ENCODE data around the gene PON1.

PON1 gene

DNA sequence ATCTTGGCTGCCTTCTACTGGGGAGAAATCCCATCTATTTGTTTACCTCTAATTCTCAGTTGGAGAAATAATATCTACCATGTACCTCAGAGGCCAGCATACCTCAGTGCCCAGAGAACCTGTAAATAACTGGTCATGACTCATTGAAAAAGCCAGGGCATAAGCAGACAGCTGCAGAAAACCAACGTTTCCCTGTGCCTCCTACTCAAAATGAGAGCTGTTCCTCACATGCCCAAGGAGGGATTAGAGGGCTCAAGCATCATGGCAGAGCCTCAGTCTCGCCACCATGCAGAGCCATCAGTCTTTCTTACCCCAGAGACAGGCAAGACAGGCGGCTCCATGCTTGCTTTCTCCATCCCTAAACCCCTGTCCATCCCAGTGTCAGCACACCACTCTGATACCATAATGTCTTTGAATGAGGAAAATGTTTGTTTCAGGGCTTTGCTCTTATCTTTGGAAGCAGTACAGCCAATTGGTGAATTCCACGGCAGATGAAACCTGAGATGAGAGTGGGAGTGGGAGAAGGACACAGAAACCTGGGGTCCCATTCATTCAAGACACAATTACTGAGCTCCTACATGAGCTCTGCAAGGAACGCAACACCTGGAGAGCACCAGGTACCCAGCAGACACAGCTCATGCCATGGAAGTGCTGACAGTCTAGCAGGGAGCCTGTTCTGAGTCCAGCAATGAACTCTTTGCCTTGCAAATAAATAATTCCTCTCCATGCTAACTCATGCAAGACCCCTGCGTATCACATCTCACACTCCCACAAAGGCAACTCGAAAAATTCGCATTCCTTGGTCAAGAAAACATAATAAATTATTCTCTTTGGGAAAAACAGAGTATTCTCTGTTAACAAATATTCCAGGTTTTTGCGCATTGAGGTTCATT lies 21.1 kb downstream of the PON1 start:
- Mint-ChIP-seq H3K27ac (no peak overlapping the region), H3K4me3 (no peak overlapping the region)
- ATAC-seq (replicated peaks): no peak

DNA sequence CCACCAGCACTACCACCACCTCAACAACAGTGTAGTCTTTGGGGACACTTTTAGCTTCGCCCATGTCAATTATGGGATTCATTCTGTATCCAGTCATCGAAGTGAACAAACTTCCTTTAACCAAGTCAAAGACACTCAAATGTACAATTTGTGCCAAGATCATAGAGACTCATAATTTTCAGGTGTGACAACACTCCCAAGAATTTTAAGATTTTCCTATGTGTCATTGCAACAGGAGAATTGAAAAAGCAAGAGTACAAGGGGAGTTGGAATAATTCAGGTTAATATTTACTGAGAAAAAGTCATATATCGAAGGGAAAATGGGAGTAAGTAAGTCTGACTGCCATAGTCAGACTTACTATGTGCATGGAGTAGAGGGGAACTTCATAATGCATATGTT lies 26.2 kb downstream of the PON1 start:
- DNase-seq: no peak
- H3K36me3 Mint-ChIP-seq: no peaks in the 10 kb centered on the region
- no peaks in the 10 kb centered on the region for H3K4me1 Mint-ChIP-seq
- no peaks in the 10 kb centered on the region for H3K27me3 Mint-ChIP-seq
- H3K27ac Mint-ChIP-seq: no peak overlapping the region
- H3K4me3 Mint-ChIP-seq: no peak overlapping the region
- no peaks in the 10 kb centered on the region for H3K9me3 Mint-ChIP-seq
- no peak for ATAC-seq (replicated peaks)

More for the DNA sequence above, 21.1 kb downstream of the PON1 start:
- DNase-seq: no peak
- H3K36me3 Mint-ChIP-seq: no peaks in the 10 kb centered on the region
- no peaks in the 10 kb centered on the region for H3K4me1 Mint-ChIP-seq
- peaks cover 8 to 18% of the 10 kb centered on the region in 2 donors for H3K27me3 Mint-ChIP-seq
- no peaks in the 10 kb centered on the region for H3K9me3 Mint-ChIP-seq

DNA sequence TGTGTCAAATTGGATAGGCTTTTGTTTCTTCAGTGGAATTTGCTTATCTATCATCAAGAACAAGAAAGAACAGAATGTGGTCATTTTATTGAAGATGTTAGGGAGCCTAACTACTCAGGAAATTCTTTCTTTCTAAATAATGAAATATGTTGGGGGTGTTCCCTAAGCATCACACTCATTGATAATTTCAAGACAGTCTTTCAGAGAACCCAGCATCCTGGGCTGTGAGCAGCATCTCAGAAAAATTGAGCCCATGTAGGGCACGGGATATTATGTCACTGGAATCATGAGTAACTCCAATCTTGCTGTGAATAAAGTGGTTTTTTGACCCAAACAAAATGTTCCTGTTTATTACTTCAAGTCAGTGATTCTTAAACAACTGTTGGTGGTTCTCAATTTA lies 27.3 kb downstream of the PON1 start:
- ATAC-seq (replicated peaks) (no peak), DNase-seq (no peak)
- Mint-ChIP-seq H3K9me3 (no peaks in the 10 kb centered on the region), H3K4me1 (no peaks in the 10 kb centered on the region), H3K27me3 (no peaks in the 10 kb centered on the region), H3K27ac (no peak overlapping the region), H3K36me3 (no peaks in the 10 kb centered on the region), H3K4me3 (no peak overlapping the region)

DNA sequence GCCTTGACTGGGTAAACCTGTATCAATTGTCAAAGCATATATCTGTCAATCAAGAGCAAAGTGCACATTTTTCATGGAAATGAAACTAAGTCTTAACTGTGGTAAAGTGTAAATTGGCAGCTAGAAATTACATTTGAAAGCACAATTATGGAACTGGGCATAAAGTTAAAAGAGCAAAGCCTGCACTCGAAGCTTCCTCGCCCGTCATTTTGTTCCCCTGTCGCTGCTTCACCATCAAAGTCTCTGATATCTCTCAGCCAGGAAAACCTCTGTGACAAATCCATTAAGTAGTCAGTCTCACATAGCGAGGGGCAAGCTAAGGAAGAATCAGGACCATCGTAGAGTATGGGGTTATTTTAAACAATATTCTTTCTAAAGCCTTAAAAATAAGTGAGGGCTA lies 27.9 kb downstream of the PON1 start:
- Mint-ChIP-seq H3K4me1 (no peaks in the 10 kb centered on the region), H3K27ac (no peak overlapping the region), H3K27me3 (no peaks in the 10 kb centered on the region), H3K9me3 (no peaks in the 10 kb centered on the region), H3K36me3 (no peaks in the 10 kb centered on the region), H3K4me3 (no peak overlapping the region)
- ATAC-seq (replicated peaks) (no peak), DNase-seq (no peak)

DNA sequence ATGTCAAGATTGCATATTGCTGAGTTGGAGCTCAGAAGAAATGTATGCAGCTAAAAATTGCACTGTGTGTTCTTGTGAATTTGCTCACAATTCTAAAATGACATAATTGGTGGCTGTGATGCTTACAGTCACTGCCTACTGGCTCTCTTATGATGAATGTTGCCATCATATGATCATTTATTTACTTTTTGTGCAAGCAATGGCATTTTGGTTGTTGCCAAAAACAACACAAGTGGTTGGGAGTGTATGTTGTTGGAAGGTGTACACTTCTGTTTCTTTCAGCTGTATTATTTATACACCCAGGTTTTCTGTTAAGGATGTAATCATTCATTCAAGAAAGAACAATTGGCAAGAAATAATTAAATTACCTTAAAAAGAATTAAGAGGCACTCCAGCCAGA lies 28.9 kb downstream of the PON1 start:
- DNase-seq (no peak), ATAC-seq (replicated peaks) (no peak)
- Mint-ChIP-seq H3K9me3 (no peaks in the 10 kb centered on the region), H3K36me3 (peaks cover 0 to 3% of the 10 kb centered on the region in 2 donors), H3K4me1 (no peaks in the 10 kb centered on the region), H3K27ac (no peak overlapping the region), H3K27me3 (no peaks in the 10 kb centered on the region), H3K4me3 (no peak overlapping the region)

DNA sequence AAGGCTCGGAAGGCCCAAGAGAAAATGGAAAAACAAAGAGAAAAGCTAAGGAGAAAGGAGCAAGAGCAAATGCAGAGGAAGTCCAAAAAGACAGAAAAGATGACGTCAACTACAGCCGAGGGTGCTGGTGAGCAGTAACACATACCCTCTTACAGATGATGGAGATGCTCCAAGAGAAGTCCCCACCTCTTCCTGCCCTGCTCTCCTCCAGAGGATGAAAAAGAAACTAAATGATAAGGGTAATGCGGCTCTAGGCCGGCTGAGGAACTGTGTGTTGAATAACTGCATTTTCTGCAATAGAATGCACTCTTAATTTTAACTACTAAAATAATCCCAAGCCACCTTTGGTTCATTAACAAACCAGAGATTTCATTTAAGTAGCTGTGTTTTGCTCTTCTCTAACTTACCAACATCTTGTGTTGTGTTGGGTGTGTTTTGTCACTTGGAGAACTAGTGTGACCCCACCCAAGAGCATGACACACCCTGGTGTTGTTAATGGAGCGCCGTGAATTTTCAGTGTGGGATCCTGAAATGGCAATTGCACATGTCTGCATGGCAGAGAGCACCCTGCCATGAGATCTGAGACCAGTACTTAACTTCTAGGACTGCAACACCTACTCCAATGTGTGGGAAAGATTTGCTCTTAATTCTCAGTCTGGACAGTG lies 34.0 kb downstream of the PON1 start:
- Mint-ChIP-seq H3K27ac (no peak overlapping the region), H3K9me3 (no peaks in the 10 kb centered on the region), H3K36me3 (peaks cover 0 to 3% of the 10 kb centered on the region in 2 donors), H3K4me1 (no peaks in the 10 kb centered on the region), H3K4me3 (no peak overlapping the region), H3K27me3 (no peaks in the 10 kb centered on the region)
- DNase-seq (no peak), ATAC-seq (replicated peaks) (no peak)

DNA sequence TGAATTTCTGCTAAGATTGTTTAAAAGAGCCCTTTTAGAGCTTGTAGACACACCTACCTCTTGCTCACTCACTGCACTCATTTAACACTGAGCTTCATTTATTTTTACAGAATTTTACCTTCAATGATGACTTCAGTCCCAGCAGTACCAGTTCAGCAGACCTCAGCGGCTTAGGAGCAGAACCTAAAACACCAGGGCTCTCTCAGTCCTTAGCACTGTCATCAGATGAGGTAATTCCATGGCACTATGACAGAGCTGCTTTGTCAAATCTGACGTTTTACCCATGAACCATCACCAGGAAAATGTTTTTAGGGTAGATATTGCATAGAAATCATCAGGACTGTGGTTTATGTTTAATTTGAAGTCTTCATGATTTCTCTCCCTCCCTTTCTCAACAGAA lies 38.2 kb downstream of the PON1 start:
- H3K27ac Mint-ChIP-seq: no peak overlapping the region
- no peaks in the 10 kb centered on the region for H3K27me3 Mint-ChIP-seq
- no peak for ATAC-seq (replicated peaks)
- H3K9me3 Mint-ChIP-seq: no peaks in the 10 kb centered on the region
- peaks cover 0 to 3% of the 10 kb centered on the region in 2 donors for H3K36me3 Mint-ChIP-seq
- no peak overlapping the region for H3K4me3 Mint-ChIP-seq
- DNase-seq: no peak
- no peaks in the 10 kb centered on the region for H3K4me1 Mint-ChIP-seq

DNA sequence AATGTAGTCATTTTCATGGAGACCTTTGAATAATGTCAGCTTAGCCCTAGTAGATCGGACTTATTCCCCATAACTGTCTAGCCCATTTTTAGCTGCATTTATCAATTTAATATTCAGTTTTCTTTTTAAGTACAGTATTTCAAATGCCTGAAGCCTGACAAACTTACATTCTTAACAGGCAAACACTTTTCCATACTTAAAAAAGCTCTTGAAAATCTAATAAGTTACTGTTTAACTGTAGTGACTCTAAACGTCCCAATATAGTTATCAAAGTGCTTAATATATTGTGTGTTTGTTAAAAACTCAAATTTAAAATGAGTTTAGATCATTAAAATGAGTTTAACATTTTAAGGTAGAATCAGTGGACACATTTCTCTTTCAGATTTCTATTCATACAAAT lies 44.9 kb downstream of the PON1 start:
- Mint-ChIP-seq H3K4me3 (no peak overlapping the region), H3K4me1 (no peaks in the 10 kb centered on the region), H3K9me3 (no peaks in the 10 kb centered on the region), H3K27me3 (no peaks in the 10 kb centered on the region), H3K36me3 (no peaks in the 10 kb centered on the region), H3K27ac (no peak overlapping the region)
- ATAC-seq (replicated peaks): no peak
- no peak for DNase-seq

DNA sequence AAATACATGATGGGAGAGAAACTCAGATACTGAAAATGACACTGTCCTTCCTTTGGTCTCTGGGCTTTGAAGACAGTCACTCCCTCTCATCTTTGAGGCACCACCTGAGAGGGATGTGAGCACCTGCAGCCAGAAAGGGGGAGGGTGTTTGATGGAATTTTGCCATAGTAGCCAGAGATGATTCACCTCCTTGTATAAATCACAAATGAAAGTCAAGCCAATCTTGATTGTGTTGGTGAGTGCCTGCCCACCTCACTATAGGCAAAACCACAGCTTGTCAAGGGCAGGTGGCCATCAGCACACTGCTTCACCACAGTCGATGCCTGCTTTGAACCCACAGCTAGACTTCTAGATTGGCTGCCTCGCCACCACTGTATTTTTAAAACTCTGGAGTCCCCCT lies 48.2 kb downstream of the PON1 start:
- Mint-ChIP-seq H3K9me3 (no peaks in the 10 kb centered on the region), H3K4me3 (no peak overlapping the region), H3K4me1 (no peaks in the 10 kb centered on the region), H3K36me3 (no peaks in the 10 kb centered on the region), H3K27me3 (peaks cover 0 to 3% of the 10 kb centered on the region in 2 donors), H3K27ac (no peak overlapping the region)
- no peak for DNase-seq
- ATAC-seq (replicated peaks): no peak

DNA sequence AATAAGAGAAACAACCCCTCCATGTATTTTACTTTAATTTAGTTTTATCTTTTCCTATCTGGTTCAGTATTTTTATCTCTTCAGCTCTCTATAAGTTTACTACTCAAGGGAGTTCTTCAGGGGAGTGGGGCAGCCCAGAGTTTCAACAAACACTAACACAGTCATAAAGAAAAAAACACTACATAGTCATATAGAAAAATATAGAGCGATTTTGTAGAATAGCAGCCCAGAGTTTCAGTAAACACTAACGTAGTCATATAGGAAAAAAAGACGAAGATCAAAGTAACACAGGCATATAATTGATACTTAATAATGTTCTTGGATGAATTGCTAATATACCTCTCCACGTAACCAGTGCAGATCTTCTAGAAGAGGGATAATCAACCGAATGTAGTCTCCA lies 54.7 kb downstream of the PON1 start:
- Mint-ChIP-seq H3K27me3 (peaks cover 0 to 3% of the 10 kb centered on the region in 2 donors), H3K27ac (no peak overlapping the region), H3K4me3 (no peak overlapping the region), H3K9me3 (no peaks in the 10 kb centered on the region), H3K4me1 (no peaks in the 10 kb centered on the region), H3K36me3 (no peaks in the 10 kb centered on the region)
- ATAC-seq (replicated peaks) (no peak), DNase-seq (no peak)

DNA sequence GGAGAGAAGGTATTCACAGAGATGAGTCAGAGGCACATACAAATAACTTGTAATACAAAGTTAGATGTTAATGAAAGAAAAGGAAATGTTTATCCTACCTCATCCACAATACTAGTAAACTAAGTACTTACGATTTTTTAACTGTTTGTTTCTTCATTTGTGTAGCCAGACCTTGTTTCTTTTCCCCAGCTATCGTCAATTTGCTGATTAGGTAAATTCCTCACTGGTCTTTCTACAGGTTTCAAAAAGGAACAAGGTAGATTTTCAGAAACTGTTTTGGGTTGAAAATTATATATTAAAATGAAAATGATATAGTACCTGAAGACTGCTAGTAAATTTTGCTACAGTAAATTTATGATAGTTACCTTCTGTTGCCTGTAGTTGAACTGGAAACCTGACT lies 56.6 kb downstream of the PON1 start:
- H3K4me3 Mint-ChIP-seq: no peak overlapping the region
- ATAC-seq (replicated peaks) (no peak), DNase-seq (no peak)
- no peaks in the 10 kb centered on the region for H3K36me3 Mint-ChIP-seq
- no peak overlapping the region for H3K27ac Mint-ChIP-seq
- no peaks in the 10 kb centered on the region for H3K4me1 Mint-ChIP-seq
- H3K9me3 Mint-ChIP-seq: no peaks in the 10 kb centered on the region
- no peaks in the 10 kb centered on the region for H3K27me3 Mint-ChIP-seq

DNA sequence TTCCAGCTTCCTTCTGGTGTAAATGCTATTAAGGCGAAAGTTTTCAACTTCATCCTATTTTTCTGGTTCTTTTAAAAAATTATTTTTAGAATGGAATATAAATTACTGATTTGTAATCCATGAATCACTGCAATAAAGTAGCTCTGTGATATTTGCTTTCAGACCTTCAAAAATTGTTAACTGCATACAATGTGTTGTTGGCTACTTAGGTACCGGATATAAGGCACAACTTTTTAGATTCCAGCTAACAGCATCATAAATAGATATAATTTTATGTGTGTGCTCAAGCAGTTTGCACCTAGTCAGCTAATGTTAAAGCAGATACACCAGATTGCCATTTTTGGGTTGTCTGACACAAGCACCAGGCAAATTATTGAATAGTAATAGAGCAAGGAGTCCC lies 58.7 kb downstream of the PON1 start:
- H3K36me3 Mint-ChIP-seq: no peaks in the 10 kb centered on the region
- no peaks in the 10 kb centered on the region for H3K9me3 Mint-ChIP-seq
- ATAC-seq (replicated peaks) (no peak), DNase-seq (no peak)
- no peaks in the 10 kb centered on the region for H3K4me1 Mint-ChIP-seq
- no peak overlapping the region for H3K27ac Mint-ChIP-seq
- no peaks in the 10 kb centered on the region for H3K27me3 Mint-ChIP-seq
- H3K4me3 Mint-ChIP-seq: no peak overlapping the region

DNA sequence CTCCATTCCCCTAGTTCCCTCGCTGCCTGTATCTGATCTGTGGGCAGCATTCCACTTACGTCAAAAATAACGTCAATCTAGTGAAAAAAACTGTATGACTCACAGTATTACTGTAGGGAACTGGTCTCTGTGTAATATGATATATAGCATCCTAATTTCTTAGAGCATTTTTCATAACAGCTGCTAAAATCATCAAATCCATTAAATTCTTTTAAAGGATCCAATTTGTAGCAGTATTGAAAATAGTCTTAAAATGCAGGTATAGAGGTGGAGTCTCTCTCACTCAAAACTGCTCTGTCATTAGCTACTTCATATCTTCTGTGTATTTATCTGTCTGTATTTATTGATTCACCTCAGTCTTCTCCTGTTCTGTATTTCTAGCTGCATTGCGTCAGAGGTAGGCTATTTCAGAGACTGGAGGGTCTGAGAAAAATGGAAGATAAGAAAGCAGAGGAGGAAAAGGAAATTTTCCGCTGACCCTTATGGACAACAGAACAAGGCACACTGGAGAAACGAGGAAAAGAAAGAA lies 59.9 kb downstream of the PON1 start:
- no peaks in the 10 kb centered on the region for H3K9me3 Mint-ChIP-seq
- no peaks in the 10 kb centered on the region for H3K36me3 Mint-ChIP-seq
- DNase-seq (no peak), ATAC-seq (replicated peaks) (no peak)
- H3K27ac Mint-ChIP-seq: no peak overlapping the region
- no peaks in the 10 kb centered on the region for H3K4me1 Mint-ChIP-seq
- H3K27me3 Mint-ChIP-seq: no peaks in the 10 kb centered on the region
- H3K4me3 Mint-ChIP-seq: no peak overlapping the region

DNA sequence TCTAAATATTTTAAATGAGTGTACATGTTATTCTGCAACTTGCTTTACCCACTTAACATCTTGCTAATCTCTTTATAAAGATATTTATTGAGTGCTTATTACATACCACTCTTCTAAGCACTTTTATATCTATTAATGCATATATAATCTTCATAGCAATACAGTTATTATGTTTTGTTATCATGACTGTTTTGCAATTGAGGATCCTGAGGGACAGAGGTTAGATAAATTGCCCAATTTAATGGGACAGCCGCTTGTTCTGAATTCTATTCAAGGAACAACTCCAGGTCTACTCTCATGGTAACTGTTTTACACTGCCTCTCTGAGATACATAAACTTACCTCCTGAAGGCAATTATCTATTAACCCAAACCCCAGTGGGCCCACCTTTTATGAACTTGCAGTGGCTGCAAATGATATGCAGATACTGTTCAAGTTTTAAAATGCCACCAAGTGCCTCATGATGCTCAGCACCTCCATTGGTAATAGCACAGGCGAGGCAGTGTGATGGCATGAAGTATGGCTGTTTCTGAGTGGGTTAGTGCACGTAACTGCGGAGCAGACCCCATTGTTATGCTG lies 60.5 kb downstream of the PON1 start:
- Mint-ChIP-seq H3K27me3 (no peaks in the 10 kb centered on the region), H3K9me3 (no peaks in the 10 kb centered on the region), H3K36me3 (no peaks in the 10 kb centered on the region), H3K4me3 (no peak overlapping the region), H3K27ac (no peak overlapping the region), H3K4me1 (no peaks in the 10 kb centered on the region)
- no peak for DNase-seq
- ATAC-seq (replicated peaks): no peak

DNA sequence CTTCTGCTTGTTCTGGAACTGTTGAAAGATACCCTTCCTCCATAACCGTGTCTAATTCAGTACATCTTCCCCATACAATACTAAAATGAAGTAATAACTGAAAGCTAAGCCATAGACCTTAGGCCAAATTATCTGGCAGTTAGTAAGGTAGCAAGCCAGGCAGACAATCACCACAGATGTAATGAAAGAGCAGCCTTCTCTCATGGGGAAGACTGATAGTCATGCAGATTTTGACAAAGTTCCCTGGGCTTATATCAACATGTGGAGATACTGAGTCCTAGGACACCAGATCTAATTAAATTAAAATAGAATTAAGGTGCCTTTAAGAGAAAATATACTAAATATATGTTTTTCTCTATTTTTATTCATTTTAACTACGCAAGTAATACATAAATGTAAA lies 61.5 kb downstream of the PON1 start:
- ATAC-seq (replicated peaks) (no peak), DNase-seq (no peak)
- no peaks in the 10 kb centered on the region for H3K27me3 Mint-ChIP-seq
- no peak overlapping the region for H3K27ac Mint-ChIP-seq
- H3K36me3 Mint-ChIP-seq: no peaks in the 10 kb centered on the region
- no peak overlapping the region for H3K4me3 Mint-ChIP-seq
- no peaks in the 10 kb centered on the region for H3K9me3 Mint-ChIP-seq
- H3K4me1 Mint-ChIP-seq: no peaks in the 10 kb centered on the region

Data from stimulated activated naive B cell treated with anti-CD40 and anti-IgM and Interleukin-4, amounts not matched to agents 10 μg/mL and 1 μg/mL and 100 μg/mL, for 72 hours (primary cell).